CD4-positive, alpha-beta T cell (primary cell): ENCODE data around the gene EPS8L2. TPM values are rescaled to one million over a fixed set of nuclear protein-coding genes. Genes with fewer than 3 reads are reported as not detected.

ENCODE experiments used
- ATAC-seq: fragments of 200-7000 bp; cut with Tn5 transposase; one replicate; pipeline ENCODE4 v1.10.0; 2022; ENCODE audit warnings: mild to moderate bottlenecking; ENCODE audit not compliant: poor library complexity
- CTCF ChIA-PET: fragments of 350-600 bp; sonication (Branson Sonifier 250); formaldehyde crosslinking; loops from one replicate; lab custom pipeline; 2021; ENCODE audit warnings: antibody characterized with exemption, inconsistent platforms; lab: Charles Lee
- POLR2A ChIA-PET: fragments of 350-600 bp; sonication (Branson Sonifier 250); formaldehyde crosslinking; loops from one replicate; lab custom pipeline; 2021; ENCODE audit warnings: antibody characterized with exemption, inconsistent platforms; lab: Charles Lee
- DNase-seq, 14 experiments: peaks; one replicate each; pipeline ENCODE4 v3.0.0-alpha.2; 2013 to 2020; ENCODE audit warnings: mixed read lengths in 2 of 14
- H3K27ac ChIP-seq, 2 donors: one replicate each; pipeline versions ENCODE4 v1.5.1 to v1.7.0; 2013; ENCODE audit warnings: low read length in 2 of 2, low read depth in 1 of 2, mild to moderate bottlenecking in 1 of 2
- H3K27me3 ChIP-seq, 2 experiments: 1 replicate in 1 of 2; 2 replicates in 1 of 2; pipeline versions ENCODE4 v1.6.1 to v1.7.0; 2013; ENCODE audit warnings: low read length in 2 of 2, control low read depth in 1 of 2, mild to moderate bottlenecking in 1 of 2, moderate library complexity in 1 of 2; ENCODE audit not compliant: insufficient read depth in 2 of 2, control insufficient read depth in 1 of 2
- H3K36me3 ChIP-seq: one replicate; pipeline ENCODE4 v1.6.1; 2013; ENCODE audit warnings: low read length, control low read depth; ENCODE audit not compliant: insufficient read depth
- H3K4me1 ChIP-seq: one replicate; pipeline ENCODE4 v1.6.1; 2013; ENCODE audit warnings: low read length, control low read depth; ENCODE audit not compliant: insufficient read depth
- H3K4me3 ChIP-seq: one replicate; pipeline ENCODE4 v1.5.1; 2013; ENCODE audit warnings: mild to moderate bottlenecking, low read length, moderate library complexity
- H3K9me3 ChIP-seq, 2 experiments: 1 replicate in 1 of 2; 2 replicates in 1 of 2; pipeline versions ENCODE4 v1.6.1 to v1.7.0; 2013; ENCODE audit warnings: low read length in 2 of 2, mild to moderate bottlenecking in 2 of 2, control low read depth in 1 of 2, moderate library complexity in 1 of 2; ENCODE audit not compliant: control insufficient read depth in 1 of 2, insufficient read depth in 1 of 2
- H3K27ac Mint-ChIP-seq: one replicate; pipeline ENCODE4 v1.8.0; 2020; ENCODE audit warnings: mixed read lengths
- H3K27me3 Mint-ChIP-seq: one replicate; pipeline ENCODE4 v1.8.0; 2021; ENCODE audit warnings: mixed read lengths
- H3K36me3 Mint-ChIP-seq: one replicate; pipeline ENCODE4 v1.8.0; 2021; ENCODE audit warnings: low read depth, mixed read lengths
- H3K4me1 Mint-ChIP-seq: one replicate; pipeline ENCODE4 v1.8.0; 2021; ENCODE audit warnings: low read depth, mixed read lengths
- H3K4me3 Mint-ChIP-seq: one replicate; pipeline ENCODE4 v1.8.0; 2020; ENCODE audit warnings: mild to moderate bottlenecking, mixed read lengths
- H3K9me3 Mint-ChIP-seq: one replicate; pipeline ENCODE4 v1.8.0; 2020; ENCODE audit warnings: mixed read lengths
- CTCF ChIP-seq: fragments of 200-600 bp; IDR thresholded peaks from one replicate; pipeline ENCODE4 v1.8.0; 2022; ENCODE audit warnings: antibody characterized with exemption, mild to moderate bottlenecking
- intact Hi-C, 2 experiments: fragments of 100-400 bp; cut with DNase I in 1 of 2; cut with micrococcal nuclease in 1 of 2; formaldehyde crosslinking; loops; one replicate each; pipeline versions ENCODE4 v1.15.1 to v1.9.0; 2023 to 2025; cut with DNase I, micrococcal nuclease
- total RNA-seq, 174 experiments: library from RNA in 2 of 174; stranded (reverse) in 2 of 174; gene quantifications; one replicate each; pipeline ENCODE4 v1.2.3 and lab custom pipeline; 2021 to 2026

Gene EPS8L2
- total RNA-seq, 2 experiments from 2014 or later: 3.5 to 4.0 TPM

GRCh38 chr11:657691-658126, 48.3 kb upstream of the EPS8L2 start:
- H3K9me3 Mint-ChIP-seq: no peaks in the 10 kb centered on the region
- no peak for ATAC-seq
- DNase-seq: no peak
- H3K4me1 ChIP-seq: no peaks in the 10 kb centered on the region
- H3K36me3 ChIP-seq: peaks cover 39% of the 10 kb centered on the region
- H3K4me1 Mint-ChIP-seq: no peaks in the 10 kb centered on the region
- TF ChIP-seq CTCF: no peak
- H3K27me3 ChIP-seq: no peaks in the 10 kb centered on the region
- POLR2A ChIA-PET: interaction anchor here (1.0 kb wide), 1 partner anchor 38 kb away, joined by 3 read pairs; the partner anchor contains the start of genes DEAF1 and TMEM80
- H3K36me3 Mint-ChIP-seq: peaks cover 20% of the 10 kb centered on the region
- intact Hi-C loops: no loop called here
- H3K27ac ChIP-seq: no peak overlapping the region
- no peaks in the 10 kb centered on the region for H3K27me3 Mint-ChIP-seq
- CTCF ChIA-PET: interaction anchor here (0.6 kb wide), 1 partner anchor 13 kb away, joined by 3 read pairs; no protein-coding TSS in a partner anchor
- H3K4me3 Mint-ChIP-seq: no peak overlapping the region
- H3K4me3 ChIP-seq: no peak overlapping the region
- H3K27ac Mint-ChIP-seq: no peak overlapping the region
- H3K9me3 ChIP-seq: no peaks in the 10 kb centered on the region

GRCh38 chr11:659532-660085, 46.4 kb upstream of the EPS8L2 start:
- no peak for ATAC-seq
- Mint-ChIP-seq H3K36me3 (peaks cover 17% of the 10 kb centered on the region), H3K4me1 (no peaks in the 10 kb centered on the region), H3K27me3 (no peaks in the 10 kb centered on the region), H3K4me3 (no peak overlapping the region), H3K27ac (no peak overlapping the region), H3K9me3 (no peaks in the 10 kb centered on the region)
- Histone ChIP-seq H3K4me3 (no peak overlapping the region), H3K27me3 (no peaks in the 10 kb centered on the region), H3K9me3 (no peaks in the 10 kb centered on the region), H3K4me1 (no peaks in the 10 kb centered on the region), H3K27ac (no peak overlapping the region), H3K36me3 (peaks cover 42% of the 10 kb centered on the region)
- POLR2A ChIA-PET: no interaction called here
- intact Hi-C loops: no loop called here
- no peak for DNase-seq
- TF ChIP-seq CTCF: no peak
- CTCF ChIA-PET: no interaction called here

GRCh38 chr11:660281-660680, 45.8 kb upstream of the EPS8L2 start:
- H3K36me3 ChIP-seq: peaks cover 42% of the 10 kb centered on the region
- ATAC-seq (no peak), DNase-seq (no peak)
- no peak for TF ChIP-seq CTCF
- H3K36me3 Mint-ChIP-seq: peaks cover 19% of the 10 kb centered on the region
- no peaks in the 10 kb centered on the region for H3K27me3 Mint-ChIP-seq
- no peak overlapping the region for H3K4me3 Mint-ChIP-seq
- no peak overlapping the region for H3K27ac Mint-ChIP-seq
- H3K27me3 ChIP-seq: no peaks in the 10 kb centered on the region
- H3K9me3 ChIP-seq: no peaks in the 10 kb centered on the region
- H3K4me1 Mint-ChIP-seq: no peaks in the 10 kb centered on the region
- H3K9me3 Mint-ChIP-seq: no peaks in the 10 kb centered on the region
- H3K27ac ChIP-seq: no peak overlapping the region
- CTCF ChIA-PET: no interaction called here
- H3K4me3 ChIP-seq: no peak overlapping the region
- H3K4me1 ChIP-seq: no peaks in the 10 kb centered on the region
- POLR2A ChIA-PET: no interaction called here
- intact Hi-C loops: no loop called here
